Skeletal muscle cell (primary cell): ENCODE measurements around the gene TAS2R3.
A peak's percentile ranks its signal among the peaks of the same experiment; 100 is the strongest.
"Not testable (repeated sequence)": the region's sequence is repeated elsewhere in the genome, so short reads cannot be mapped to it uniquely, and the experiment has no call there.

Experiments used
- DNase-seq: peaks from one replicate; pipeline ENCODE4 v3.0.0-alpha.2; 2010; ENCODE audit warnings: low read depth
- H3K4me3 ChIP-seq: 2 replicates; pipeline ENCODE4 v1.5.1; 2011; ENCODE audit warnings: low read depth, mild to moderate bottlenecking, control low read depth, low read length, moderate library complexity

The TAS2R3 gene

GRCh38 chr7:141770083-141770583, 6.2 kb downstream of the TAS2R3 start:
- not testable (repeated sequence) for H3K4me3 ChIP-seq

GRCh38 chr7:141776374-141776773, 12.5 kb downstream of the TAS2R3 start, which contains the start of gene TAS2R4:
TAS2R4 (plus strand) TSS chr7:141776674; CDS start chr7:141778489, 1,815 bp downstream.
- no peak for DNase-seq
- no peak within 1 kb of the TSS for H3K4me3 ChIP-seq

More at GRCh38 chr7:141770083-141770583, 6.2 kb downstream of the TAS2R3 start:
- not testable (repeated sequence) for DNase-seq

- DNase-seq, result peak; percentile 1
- no peak overlapping the region for H3K4me3 ChIP-seq
Measured at GRCh38 chr7:141785706-141786552, 22.0 kb downstream of the TAS2R3 start.

- DNase-seq, result no peak
- no peak overlapping the region for H3K4me3 ChIP-seq
Measured at GRCh38 chr7:141788296-141788695, 24.4 kb downstream of the TAS2R3 start.

GRCh38 chr7:141789917-141790316, 26.0 kb downstream of the TAS2R3 start, which contains the start of gene TAS2R5:
TAS2R5 (plus strand) TSS chr7:141790217; CDS start chr7:141790362, 145 bp downstream.
- DNase-seq, result no peak
- no peak within 1 kb of the TSS for H3K4me3 ChIP-seq

GRCh38 chr7:141792526-141792925, 28.6 kb downstream of the TAS2R3 start:
- no peak overlapping the region for H3K4me3 ChIP-seq
- no peak for DNase-seq
